Gastroesophageal sphincter (tissue), 3 donors: ENCODE measurements around the gene ZCCHC14.

Experiments used
- EP300 ChIP-seq: sonication (generic); formaldehyde crosslinking; IDR thresholded peaks from one replicate; pipeline ENCODE4 v1.6.1; 2017; ENCODE audit warnings: antibody characterized with exemption, mild to moderate bottlenecking
- TF ChIP-seq, protein P1 (sequence below), 4 experiments: fragments of 200-600 bp in 2 of 4; fragments of 450-650 bp in 2 of 4; sonication (generic) in 1 of 4; IDR thresholded peaks; one replicate each; pipeline ENCODE4 v1.5.1; 2017 to 2019; ENCODE audit warnings: antibody characterized with exemption in 4 of 4, mild to moderate bottlenecking in 2 of 4, moderate library complexity in 2 of 4

DNA sequence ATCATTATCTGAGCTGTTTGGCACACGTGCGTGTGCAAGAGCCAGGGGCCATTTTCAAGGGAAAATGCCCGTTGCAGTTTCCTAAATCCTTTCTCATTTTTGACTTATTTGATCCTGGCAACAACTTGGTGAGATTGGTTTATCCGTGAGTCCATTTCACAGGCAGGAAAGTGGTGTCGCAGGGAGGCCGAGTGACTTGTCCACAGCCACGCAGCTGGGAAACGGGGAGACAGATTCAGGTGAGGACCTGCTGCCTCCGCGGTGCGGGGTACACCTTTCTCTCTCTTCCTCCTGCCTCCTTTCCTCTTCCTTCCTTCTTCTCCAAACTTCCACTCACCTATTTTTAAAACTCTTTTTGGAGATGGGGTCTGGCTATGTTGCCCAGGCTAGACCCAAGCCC, 46.3 kb upstream of the ZCCHC14 start:
- TF ChIP-seq EP300 = no peak
- TF ChIP-seq, protein P1, sequence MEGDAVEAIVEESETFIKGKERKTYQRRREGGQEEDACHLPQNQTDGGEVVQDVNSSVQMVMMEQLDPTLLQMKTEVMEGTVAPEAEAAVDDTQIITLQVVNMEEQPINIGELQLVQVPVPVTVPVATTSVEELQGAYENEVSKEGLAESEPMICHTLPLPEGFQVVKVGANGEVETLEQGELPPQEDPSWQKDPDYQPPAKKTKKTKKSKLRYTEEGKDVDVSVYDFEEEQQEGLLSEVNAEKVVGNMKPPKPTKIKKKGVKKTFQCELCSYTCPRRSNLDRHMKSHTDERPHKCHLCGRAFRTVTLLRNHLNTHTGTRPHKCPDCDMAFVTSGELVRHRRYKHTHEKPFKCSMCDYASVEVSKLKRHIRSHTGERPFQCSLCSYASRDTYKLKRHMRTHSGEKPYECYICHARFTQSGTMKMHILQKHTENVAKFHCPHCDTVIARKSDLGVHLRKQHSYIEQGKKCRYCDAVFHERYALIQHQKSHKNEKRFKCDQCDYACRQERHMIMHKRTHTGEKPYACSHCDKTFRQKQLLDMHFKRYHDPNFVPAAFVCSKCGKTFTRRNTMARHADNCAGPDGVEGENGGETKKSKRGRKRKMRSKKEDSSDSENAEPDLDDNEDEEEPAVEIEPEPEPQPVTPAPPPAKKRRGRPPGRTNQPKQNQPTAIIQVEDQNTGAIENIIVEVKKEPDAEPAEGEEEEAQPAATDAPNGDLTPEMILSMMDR (IDR thresholded peaks at IDR 0.05) = no peak
